Endothelial cell of umbilical vein (primary cell): Measurements from ENCODE around the gene KIFC3. TPM values are rescaled to one million over a fixed set of nuclear protein-coding genes. Genes with fewer than 3 reads are reported as not detected.

Source experiments
- BruUV-seq: library from RNA; stranded (reverse); fragments of 400-500 nt; replicated peaks from 2 replicates; lab custom pipeline; 2021; lab: Mats Ljungman, UMichigan
- CTCF ChIA-PET: fragments of 300-600, 350-600 bp; sonication (Branson Sonifier 250); formaldehyde crosslinking; loops from one replicate; lab custom pipeline; 2021; ENCODE audit warnings: antibody characterized with exemption, inconsistent platforms; lab: Charles Lee
- POLR2A ChIA-PET: fragments of 300-600, 350-600 bp; sonication (Branson Sonifier 250); formaldehyde crosslinking; loops from one replicate; lab custom pipeline; 2021; ENCODE audit warnings: antibody characterized with exemption, inconsistent platforms; lab: Charles Lee
- DNase-seq: peaks from one replicate; pipeline ENCODE4 v3.0.0-alpha.2; 2011; ENCODE audit warnings: low read depth, low spot score
- FAIRE-seq: peaks from 2 replicates; lab custom pipeline; 2011; peaks lifted over from hg19 to GRCh38; lab: Jason Lieb, UNC
- H2AFZ ChIP-seq: 2 replicates; pipeline ENCODE4 v1.6.0; 2012; ENCODE audit warnings: low read depth, low read length, control low read depth, inconsistent platforms
- H3K27ac ChIP-seq: 2 replicates; pipeline ENCODE4 v1.5.1; 2011; ENCODE audit warnings: low read depth, mild to moderate bottlenecking, control low read depth, low read length, moderate library complexity; ENCODE audit not compliant: insufficient read depth
- H3K27me3 ChIP-seq, 2 experiments: 2 replicates each; pipeline versions ENCODE4 v1.6.0 to v1.6.1; 2011; ENCODE audit warnings: low read length in 2 of 2, mixed read lengths in 1 of 2; ENCODE audit not compliant: control insufficient read depth in 2 of 2, insufficient read depth in 2 of 2
- H3K36me3 ChIP-seq, 2 experiments: 2 replicates in 1 of 2; 3 replicates in 1 of 2; pipeline ENCODE4 v1.5.1; 2011; ENCODE audit warnings: low read length in 2 of 2, mild to moderate bottlenecking in 1 of 2, moderate library complexity in 1 of 2; ENCODE audit not compliant: control insufficient read depth in 2 of 2, insufficient read depth in 2 of 2; ENCODE audit errors: extremely low read depth in 1 of 2
- H3K4me1 ChIP-seq: 3 replicates; pipeline ENCODE4 v1.5.1; 2011; ENCODE audit warnings: mild to moderate bottlenecking, low read length; ENCODE audit not compliant: control insufficient read depth, insufficient read depth; ENCODE audit errors: extremely low read depth
- H3K4me2 ChIP-seq: 2 replicates; pipeline ENCODE4 v1.6.1; 2011; ENCODE audit warnings: low read length, control low read depth, mixed read lengths; ENCODE audit not compliant: insufficient read depth
- H3K4me3 ChIP-seq, 3 experiments: fragments of 200-600 bp in 1 of 3; sonication (generic), shearing (Covaris generic) in 1 of 3; replicated peaks in 1 of 3; 2 replicates each; pipeline ENCODE4 v1.5.1; 2011 to 2016; ENCODE audit warnings: control low read depth in 3 of 3, low read length in 3 of 3, mild to moderate bottlenecking in 2 of 3, inconsistent platforms in 1 of 3, low read depth in 1 of 3, moderate library complexity in 1 of 3; ENCODE audit not compliant: insufficient read depth in 1 of 3
- H3K79me2 ChIP-seq: 2 replicates; pipeline ENCODE4 v1.6.0; 2012; ENCODE audit warnings: low read length, inconsistent platforms; ENCODE audit not compliant: control insufficient read depth, insufficient read depth
- H3K9ac ChIP-seq: replicated peaks from 2 replicates; pipeline ENCODE3; 2011; ENCODE audit warnings: low read length, control low read depth; ENCODE audit not compliant: insufficient read depth; ENCODE audit errors: extremely low read depth
- H3K9me1 ChIP-seq: replicated peaks from 3 replicates; pipeline ENCODE4 v1.6.0; 2011; ENCODE audit warnings: mild to moderate bottlenecking, low read length; ENCODE audit not compliant: control insufficient read depth, insufficient read depth; ENCODE audit errors: extremely low read depth
- H3K9me3 ChIP-seq: replicated peaks from 2 replicates; pipeline ENCODE4 v1.5.1; 2012; ENCODE audit warnings: low read length, inconsistent platforms; ENCODE audit not compliant: control insufficient read depth, insufficient read depth
- H4K20me1 ChIP-seq: replicated peaks from 2 replicates; pipeline ENCODE3; 2011; ENCODE audit warnings: mild to moderate bottlenecking, low read length; ENCODE audit not compliant: control insufficient read depth, insufficient read depth; ENCODE audit errors: extremely low read depth
- CTCF ChIP-seq, 2 donors: IDR thresholded peaks; 1 replicate in 1 of 2; 2 replicates in 1 of 2; pipeline ENCODE4 v1.5.1; 2011; ENCODE audit warnings: low read length in 2 of 2, mild to moderate bottlenecking in 2 of 2, moderate library complexity in 2 of 2, control low read depth in 1 of 2, inconsistent platforms in 1 of 2, low read depth in 1 of 2; ENCODE audit not compliant: insufficient read depth in 1 of 2; ENCODE audit errors: extremely low read depth in 1 of 2
- EZH2 ChIP-seq: IDR thresholded peaks from 2 replicates; pipeline ENCODE4 v1.6.1; 2012; ENCODE audit warnings: borderline replicate concordance, low read depth, mild to moderate bottlenecking, moderate library complexity, low read length, inconsistent platforms; ENCODE audit not compliant: severe bottlenecking
- FOS ChIP-seq: IDR thresholded peaks from 2 replicates; pipeline ENCODE4 v1.6.1; 2011; ENCODE audit warnings: mild to moderate bottlenecking, low read length, moderate library complexity, borderline replicate concordance; ENCODE audit not compliant: insufficient read depth
- GATA2 ChIP-seq: IDR thresholded peaks from 2 replicates; pipeline ENCODE4 v1.7.0; 2011; ENCODE audit warnings: low read depth, mild to moderate bottlenecking, moderate library complexity, mixed read lengths, low read length; ENCODE audit not compliant: insufficient read length, insufficient read depth
- JUN ChIP-seq: IDR thresholded peaks from 2 replicates; pipeline ENCODE4 v1.6.1; 2011; ENCODE audit warnings: borderline replicate concordance, low read depth; ENCODE audit not compliant: insufficient read length, insufficient read depth
- MAX ChIP-seq: IDR thresholded peaks from 2 replicates; pipeline ENCODE4 v1.6.1; 2011; ENCODE audit not compliant: insufficient read depth, insufficient read length
- MYC ChIP-seq: IDR thresholded peaks from one replicate; pipeline ENCODE4 v1.6.1; 2011; ENCODE audit warnings: mild to moderate bottlenecking, low read depth, low read length
- POLR2A ChIP-seq: IDR thresholded peaks from 2 replicates; pipeline ENCODE4 v1.6.1; 2012; ENCODE audit warnings: low read depth, mild to moderate bottlenecking, control low read depth, low read length
- POLR2AphosphoS5 ChIP-seq: IDR thresholded peaks from 2 replicates; pipeline ENCODE4 v1.6.1; 2012; ENCODE audit warnings: low read depth, mild to moderate bottlenecking, control low read depth, low read length, moderate library complexity; ENCODE audit not compliant: insufficient read depth
- dilution Hi-C: fragments of 300-500 bp; cut with MboI; formaldehyde crosslinking; loops from one replicate; pipeline ENCODE4 v1.15.0; 2019; ENCODE audit warnings: low sequenced_read_pairs; ENCODE audit not compliant: extremely low pct_ligation_motif_present
- intact Hi-C: fragments of 100-400 bp; cut with micrococcal nuclease; formaldehyde crosslinking; loops from one replicate; pipeline ENCODE4 v1.10.0; 2022
- polyA plus RNA-seq, 4 experiments: library from polyadenylated mRNA; depleted of rRNA in 3 of 4; stranded (reverse) in 3 of 4; unstranded in 1 of 4; fragments of >200 nt; gene quantifications; 2 replicates each; pipeline versions ENCODE4 v1.2.1 to v1.2.3, GENCODE V29; 2011 to 2012; ENCODE audit warnings: missing spikeins in 1 of 4
- total RNA-seq: library from RNA; stranded (reverse); gene quantifications from 2 replicates; pipeline ENCODE4 v1.2.3, GENCODE V29; 2021

KIFC3 gene
- total and polyA plus RNA-seq, 2 donors (not counting 3 experiments of a cell fraction or from before 2014, with no cell fraction given) = 36.3 to 62.2 TPM

- CTCF ChIA-PET = interaction anchor here (1.0 to 1.6 kb wide), 3 partner anchors 9 to 209 kb away, joined by 3 to 4 read pairs (median 4); no protein-coding TSS in a partner anchor
- intact Hi-C loops = no loop called here
These were observed 16.9 kb downstream of the KIFC3 start for GRCh38 chr16:57785385-57785784.

More at GRCh38 chr16:57785385-57785784, 16.9 kb downstream of the KIFC3 start:
- POLR2A ChIA-PET = no interaction called here
- DNase-seq (no peak), FAIRE-seq (no peak)
- no TSS peak for BruUV-seq
- no peak overlapping the region for H3K4me3 ChIP-seq
- H3K36me3 ChIP-seq = peaks cover under 1 to 27% of the 10 kb centered on the region in 2 experiments
- dilution Hi-C loops = no loop called here
- peaks cover 2% of the 10 kb centered on the region for H3K4me1 ChIP-seq
- no peaks in the 10 kb centered on the region for H3K79me2 ChIP-seq
- H3K9me1 ChIP-seq = no peaks in the 10 kb centered on the region
- no peaks in the 10 kb centered on the region for H3K27me3 ChIP-seq
- no peak overlapping the region for H2AFZ ChIP-seq
- no peak overlapping the region for H3K9ac ChIP-seq
- H4K20me1 ChIP-seq = no peaks in the 10 kb centered on the region
- no peak overlapping the region for H3K4me2 ChIP-seq
- no peaks in the 10 kb centered on the region for H3K9me3 ChIP-seq
- TF ChIP-seq CTCF (IDR thresholded peaks at IDR 0.05; ENCODE audit: extremely low read depth in 1 of 2, insufficient read depth in 1 of 2, low read depth in 1 of 2, low read length in 2 of 2) = no peak
- no peak for TF ChIP-seq EZH2
- no peak for TF ChIP-seq POLR2A
- TF ChIP-seq POLR2AphosphoS5 = no peak
- no peak for TF ChIP-seq FOS
- no peak for TF ChIP-seq GATA2
- TF ChIP-seq MYC = no peak
- no peak for TF ChIP-seq MAX
- TF ChIP-seq JUN = no peak
- no peak overlapping the region for H3K27ac ChIP-seq
